Measurements from ENCODE around the gene ZNF23. TPM values are rescaled to one million over a fixed set of nuclear protein-coding genes. Genes with fewer than 3 reads are reported as not detected.

The ZNF23 gene
- total and polyA plus RNA-seq, 12 donors = 1.7 to 34.2 (median 7.5) TPM

GRCh38 chr16:71489122-71489521 lies 27.1 kb upstream of the ZNF23 start, which contains the start of gene ZNF19:
Gene ZNF19, minus strand, starts transcription at chr16:71489324. Its CDS starts 7,210 bp downstream, at chr16:71482114.
- DNase-seq = no peak
- H3K4me1 ChIP-seq (replicated peaks in 1 of 2) = peaks cover 0 to 5% of the 10 kb centered on the region in 2 donors
- H3K9me3 ChIP-seq (replicated peaks in 1 of 3) = no peaks in the 10 kb centered on the region
- TF ChIP-seq POLR2A (IDR thresholded peaks at IDR 0.05) (no peak), CTCF (IDR thresholded peaks at IDR 0.05) (no peak)
- intact Hi-C loops (cut with DNase I) = no loop called here
- H3K27me3 ChIP-seq = no peaks in the 10 kb centered on the region
- H3K4me3 ChIP-seq = no peak within 1 kb of the TSS
- WGBS, 4 donors = 90 to 92% (median 91%) methylated on average over 22 of the region's 22 CpGs
- H3K27ac ChIP-seq = no peak within 1 kb of the TSS
- no peaks in the 10 kb centered on the region for H3K36me3 ChIP-seq (replicated peaks in 1 of 2)

- H3K9me3 ChIP-seq (replicated peaks in 1 of 3) = no peaks in the 10 kb centered on the region
- H3K4me3 ChIP-seq = peak overlapping the region in 3 of 4 donors; percentile 76 to 95 (median 87)
- peak; percentile 80 to 87 for TF ChIP-seq POLR2A (IDR thresholded peaks at IDR 0.05)
- no peak for TF ChIP-seq CTCF (IDR thresholded peaks at IDR 0.05)
- no peaks in the 10 kb centered on the region for H3K36me3 ChIP-seq (replicated peaks in 1 of 2)
- H3K4me1 ChIP-seq (replicated peaks in 1 of 2) = peaks cover 3 to 12% of the 10 kb centered on the region in 2 donors
- WGBS, 4 donors = 1% methylated on average over 19 to 44 of the region's 44 CpGs
- H3K27ac ChIP-seq = peak overlapping the region; percentile 81 to 98 (median 97)
- intact Hi-C loops (cut with DNase I) = no loop called here
- peak; percentile 84 to 96 (median 91) for DNase-seq
- H3K27me3 ChIP-seq = no peaks in the 10 kb centered on the region
Observed at GRCh38 chr16:71484006-71484893, 22.2 kb upstream of the ZNF23 start.

GRCh38 chr16:71482569-71482968 lies 20.5 kb upstream of the ZNF23 start:
- intact Hi-C loops (cut with DNase I) = no loop called here
- H3K4me1 ChIP-seq (replicated peaks in 1 of 2) = peaks cover 3 to 12% of the 10 kb centered on the region in 2 donors
- peaks cover 0 to 7% of the 10 kb centered on the region in 2 donors for H3K36me3 ChIP-seq (replicated peaks in 1 of 2)
- no peak for DNase-seq
- TF ChIP-seq CTCF (IDR thresholded peaks at IDR 0.05) = no peak
- no peak for TF ChIP-seq POLR2A (IDR thresholded peaks at IDR 0.05)
- H3K27me3 ChIP-seq = no peaks in the 10 kb centered on the region
- no peak overlapping the region for H3K27ac ChIP-seq
- 90 to 95% (median 93%) methylated on average over 5 of the region's 5 CpGs for WGBS, 4 donors
- no peaks in the 10 kb centered on the region for H3K9me3 ChIP-seq (replicated peaks in 1 of 3)
- no peak overlapping the region for H3K4me3 ChIP-seq

- H3K36me3 ChIP-seq (replicated peaks in 1 of 2) = peaks cover 0 to 21% of the 10 kb centered on the region in 2 donors
- no peak overlapping the region for H3K4me3 ChIP-seq
- DNase-seq = no peak
- H3K4me1 ChIP-seq (replicated peaks in 1 of 2) = peaks cover 3 to 12% of the 10 kb centered on the region in 2 donors
- no peaks in the 10 kb centered on the region for H3K27me3 ChIP-seq
- WGBS, 4 donors = 92 to 95% (median 94%) methylated on average over 2 of the region's 2 CpGs
- intact Hi-C loops (cut with DNase I) = no loop called here
- no peaks in the 10 kb centered on the region for H3K9me3 ChIP-seq (replicated peaks in 1 of 3)
- H3K27ac ChIP-seq = no peak overlapping the region
- TF ChIP-seq CTCF (IDR thresholded peaks at IDR 0.05) (no peak), POLR2A (IDR thresholded peaks at IDR 0.05) (no peak)
Observed at GRCh38 chr16:71480956-71481355, 18.9 kb upstream of the ZNF23 start.

Data from adrenal gland (tissue), 12 donors.